ENCODE data around the gene HERC6.
"Not testable (repeated sequence)": the region's sequence is repeated elsewhere in the genome, so short reads cannot be mapped to it uniquely, and the experiment has no call there.

The HERC6 gene

DNA sequence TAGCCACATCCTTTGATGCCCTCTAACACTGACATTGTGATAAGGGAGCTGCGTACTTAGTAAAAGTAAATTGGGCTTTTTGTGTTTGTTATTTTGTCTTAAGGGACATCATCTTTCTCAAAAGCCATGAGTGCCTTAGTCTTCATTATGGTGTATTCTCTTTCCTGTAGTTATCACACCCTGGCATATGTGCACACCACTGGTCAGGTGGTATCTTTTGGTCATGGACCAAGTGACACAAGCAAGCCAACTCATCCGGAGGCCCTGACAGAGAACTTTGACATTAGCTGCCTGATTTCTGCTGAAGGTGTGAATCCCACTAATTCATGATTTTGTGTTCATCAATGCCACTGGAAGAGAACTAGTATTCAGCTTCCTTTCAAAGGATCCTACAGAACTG, 18.0 kb downstream of the HERC6 start:
- DNase-seq: no peak

DNA sequence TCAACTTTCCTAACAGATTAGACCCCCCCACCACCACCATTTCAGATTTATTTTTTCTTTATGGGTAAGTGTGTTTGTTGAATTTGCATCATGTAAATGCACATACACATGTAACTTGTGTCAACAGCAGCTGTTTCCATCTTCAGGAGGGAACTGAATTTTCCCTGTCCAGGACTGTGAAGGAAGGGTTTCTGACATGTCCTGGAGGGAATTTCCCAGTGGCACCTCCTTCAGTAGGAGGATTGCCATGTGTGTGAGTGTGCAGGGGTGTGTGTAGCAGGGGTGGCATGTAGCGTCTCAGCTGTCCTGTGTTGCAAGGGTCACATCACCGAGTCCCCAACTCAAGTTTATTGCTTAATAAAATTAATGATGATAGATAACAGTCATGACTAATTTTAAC, 19.7 kb downstream of the HERC6 start:
- DNase-seq: no peak

DNA sequence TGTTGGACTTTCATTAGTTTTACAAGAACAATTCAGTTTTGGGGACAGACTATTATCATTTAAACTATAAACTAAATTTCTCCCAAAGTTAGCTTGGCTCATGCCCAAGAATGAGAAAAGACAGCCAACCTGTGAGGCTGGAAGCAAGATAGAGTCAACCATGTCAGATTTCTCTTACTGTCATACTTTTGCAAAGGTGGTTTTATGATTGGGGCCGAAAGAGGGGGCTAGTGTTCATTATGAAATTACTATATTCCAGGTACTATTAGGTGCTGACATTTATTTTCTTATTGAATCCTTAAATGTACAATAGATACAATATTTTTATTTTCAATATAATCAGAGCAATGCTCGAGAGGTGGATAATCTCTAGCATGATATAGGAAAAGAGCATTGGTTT, 30.6 kb downstream of the HERC6 start:
- DNase-seq: no peak

DNA sequence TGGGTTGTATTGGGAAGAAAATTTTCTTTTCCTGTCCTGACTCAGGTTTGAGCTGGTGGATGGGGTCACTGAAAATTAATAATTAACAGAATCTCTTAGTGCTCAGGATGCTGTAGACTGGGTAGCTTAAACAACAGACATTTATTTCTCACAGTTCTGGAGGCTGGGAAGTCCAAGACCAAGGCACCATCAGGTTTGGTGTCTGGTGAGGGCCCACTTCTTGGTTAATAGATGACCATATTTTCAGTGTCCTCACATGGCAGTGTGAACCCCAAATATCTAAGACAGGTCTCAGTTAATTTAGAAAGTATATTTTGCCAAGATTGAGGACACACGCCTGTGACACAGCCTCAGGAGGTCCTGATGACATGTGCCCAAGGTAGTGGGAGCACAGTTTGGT, 31.1 kb downstream of the HERC6 start:
- DNase-seq: no peak

DNA sequence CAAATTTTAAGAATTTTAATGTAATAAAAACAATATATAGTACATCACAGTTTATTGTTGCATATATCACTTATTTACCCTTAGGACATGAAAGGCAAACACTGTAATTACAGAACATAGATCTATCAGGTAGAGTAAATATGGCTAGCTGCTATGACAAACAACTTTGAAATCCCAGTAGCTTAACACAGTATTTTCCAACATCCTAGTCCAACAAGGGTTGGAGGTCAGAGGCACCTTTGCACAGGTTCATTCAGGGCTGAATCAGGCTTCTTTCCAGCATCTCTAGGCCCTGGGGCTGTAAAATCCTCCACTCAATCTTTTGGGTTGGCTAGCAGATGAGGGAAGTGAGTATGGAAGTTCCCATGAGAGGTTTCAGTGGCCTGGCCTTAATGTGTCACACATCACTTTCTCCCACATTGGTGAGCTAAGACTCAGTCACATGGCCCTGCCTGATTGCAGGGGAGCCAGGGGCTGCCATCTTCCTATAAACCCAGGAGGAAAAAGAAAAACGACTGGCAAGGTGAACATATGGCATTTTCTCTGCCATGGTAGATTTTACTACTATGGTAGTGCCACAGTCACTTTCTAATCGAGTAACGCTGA, 32.9 kb downstream of the HERC6 start:
- no peak for DNase-seq

DNA sequence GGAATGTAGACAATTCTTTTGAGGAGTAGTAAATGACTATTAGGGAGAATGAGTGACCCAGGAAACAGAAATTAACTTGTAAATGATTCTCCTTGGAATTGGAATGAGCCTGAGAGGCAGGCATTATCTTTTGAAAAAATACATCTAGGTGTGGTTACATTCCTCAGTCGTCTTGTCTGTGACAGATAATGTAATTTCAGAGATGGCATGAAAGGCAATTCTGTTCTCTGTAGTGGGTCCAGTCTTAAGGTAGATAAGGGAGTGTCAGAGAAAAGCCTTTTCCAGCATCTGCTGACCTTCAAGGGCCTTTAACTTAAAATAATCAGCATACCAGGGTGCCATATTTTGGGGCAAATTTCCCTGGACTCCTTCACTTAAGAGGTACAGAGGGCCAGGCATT, 35.1 kb downstream of the HERC6 start:
- no peak for DNase-seq

DNA sequence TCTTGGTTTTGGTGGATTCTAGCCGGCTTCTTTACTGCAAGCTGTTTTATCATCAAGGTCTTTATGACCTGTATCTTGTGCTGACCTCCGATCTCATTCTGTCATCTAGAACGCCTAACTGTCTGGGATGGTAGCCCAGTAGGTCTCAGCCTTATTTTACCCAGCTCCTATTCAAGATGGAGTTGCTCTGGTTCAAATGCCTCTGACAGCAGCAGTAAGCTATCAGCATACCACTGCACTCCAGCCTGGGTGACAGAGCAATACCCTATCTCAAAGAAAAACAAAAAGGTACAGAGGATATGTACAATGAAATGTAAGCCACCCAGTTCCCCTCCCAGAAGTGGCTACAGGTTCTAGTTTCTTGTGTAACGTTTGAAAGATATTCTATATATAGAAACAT, 36.1 kb downstream of the HERC6 start:
- DNase-seq: no peak

DNA sequence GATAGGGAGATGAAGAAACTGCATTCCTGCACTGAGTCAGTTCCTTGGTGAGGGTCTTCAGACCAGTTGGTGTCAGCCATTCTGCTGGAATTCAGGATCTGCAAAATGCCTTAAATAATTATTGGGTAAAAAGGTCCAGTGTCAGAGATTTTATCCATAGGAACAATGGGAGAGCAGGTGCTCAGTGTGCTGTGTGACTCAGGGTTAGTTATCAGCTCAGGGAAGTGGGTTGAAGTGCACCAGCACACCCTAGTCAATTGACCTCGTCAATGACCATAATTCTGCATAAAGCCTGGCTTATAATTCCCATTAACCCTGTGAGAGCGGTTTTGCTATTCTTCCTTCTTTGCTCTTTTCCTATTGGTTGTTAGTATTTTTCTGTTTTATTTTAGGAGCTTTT, 37.3 kb downstream of the HERC6 start:
- DNase-seq: no peak

DNA sequence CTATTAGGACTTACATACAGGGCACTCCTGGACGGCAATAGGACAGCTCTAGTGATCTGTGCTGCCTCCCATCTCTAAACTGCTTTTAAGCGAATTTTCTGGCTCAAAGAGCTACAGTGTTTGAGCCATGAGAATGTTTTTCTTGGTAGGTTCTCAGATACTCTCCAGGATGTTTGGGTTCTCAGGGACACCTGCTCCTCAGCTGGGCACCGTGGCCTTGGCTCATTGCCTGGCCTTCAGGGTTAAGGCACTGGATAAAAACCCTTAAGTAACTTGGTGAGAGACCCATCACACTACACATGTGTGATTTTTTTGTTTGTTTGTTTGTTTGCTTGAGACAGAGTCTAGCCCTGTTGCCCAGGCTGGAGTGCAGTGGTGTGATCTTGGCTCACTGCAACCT, 39.8 kb downstream of the HERC6 start:
- no peak for DNase-seq

DNA sequence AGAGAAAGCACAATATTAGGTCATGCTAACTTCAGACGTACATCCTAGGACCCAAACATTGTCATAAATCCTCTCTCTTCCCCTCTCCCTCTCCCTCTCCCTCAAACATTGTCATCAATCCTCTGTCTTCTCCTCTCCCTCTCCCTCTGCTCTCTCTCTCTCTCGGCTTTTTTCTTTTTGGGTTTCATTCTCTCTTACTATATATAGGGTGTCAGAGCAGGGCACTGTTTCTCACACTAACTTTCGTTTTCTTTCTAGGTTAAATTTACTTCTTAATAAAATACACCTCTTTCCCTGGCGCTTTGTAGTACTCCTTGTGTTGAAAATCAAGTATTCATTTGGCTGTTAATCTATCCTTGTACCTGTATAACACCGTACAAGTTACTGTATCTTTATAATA, 41.2 kb downstream of the HERC6 start:
- no peak for DNase-seq

DNA sequence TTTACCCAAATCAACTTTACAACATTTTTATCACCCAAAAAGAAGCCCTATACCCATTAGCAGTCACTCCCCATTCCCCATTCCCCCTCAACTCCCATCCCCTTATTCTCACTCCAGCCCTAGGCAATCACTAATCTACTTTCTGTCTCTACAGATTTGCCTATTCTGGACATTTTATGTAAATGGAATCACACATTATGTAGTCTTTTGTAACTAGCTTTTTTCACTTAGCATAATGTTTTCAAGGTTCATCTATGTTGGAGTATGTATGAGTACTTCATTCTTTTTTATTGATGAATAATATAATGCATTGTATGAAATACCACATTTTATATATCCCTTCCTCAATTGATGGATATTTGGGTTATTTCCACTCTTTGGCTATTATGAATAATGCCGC, 42.2 kb downstream of the HERC6 start:
- no peak for DNase-seq

DNA sequence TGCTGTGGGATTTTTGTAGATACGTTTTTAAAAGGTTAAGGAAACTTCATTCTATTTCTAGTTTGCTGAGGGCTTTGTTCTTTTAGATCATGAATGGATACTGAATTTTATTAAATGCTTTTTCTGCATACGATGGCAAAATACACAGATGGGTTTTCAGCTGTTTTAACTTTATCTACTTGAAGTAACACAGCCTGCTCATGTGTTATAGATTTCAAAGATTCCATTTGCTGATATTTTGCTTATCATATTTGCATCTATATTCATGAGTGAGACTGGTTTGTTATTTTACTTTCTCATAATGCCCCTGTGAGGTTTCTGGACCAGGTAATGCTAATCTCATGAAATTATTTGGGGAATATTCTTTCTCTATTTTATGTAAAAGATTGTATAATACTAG, 43.8 kb downstream of the HERC6 start:
- no peak for DNase-seq

DNA sequence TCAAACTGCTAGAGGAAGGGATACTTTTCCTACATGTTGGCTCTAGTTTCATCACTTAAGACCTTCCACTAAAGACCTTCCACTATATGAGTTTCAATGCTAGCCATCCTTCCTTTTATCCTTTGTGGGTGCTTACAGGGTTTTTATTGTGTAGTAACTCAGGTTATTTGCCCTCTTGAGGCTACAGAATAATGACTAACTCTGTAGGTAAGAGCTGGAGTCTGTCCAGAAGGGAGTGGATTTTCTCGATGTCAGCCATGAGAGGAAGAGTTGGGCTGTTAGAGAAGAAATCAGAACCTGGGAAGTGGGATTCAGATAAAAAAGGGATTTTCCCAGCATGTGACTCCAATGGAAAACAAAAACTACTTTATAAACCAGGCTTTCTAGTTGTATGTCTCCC, 50.7 kb downstream of the HERC6 start:
- no peak for DNase-seq

DNA sequence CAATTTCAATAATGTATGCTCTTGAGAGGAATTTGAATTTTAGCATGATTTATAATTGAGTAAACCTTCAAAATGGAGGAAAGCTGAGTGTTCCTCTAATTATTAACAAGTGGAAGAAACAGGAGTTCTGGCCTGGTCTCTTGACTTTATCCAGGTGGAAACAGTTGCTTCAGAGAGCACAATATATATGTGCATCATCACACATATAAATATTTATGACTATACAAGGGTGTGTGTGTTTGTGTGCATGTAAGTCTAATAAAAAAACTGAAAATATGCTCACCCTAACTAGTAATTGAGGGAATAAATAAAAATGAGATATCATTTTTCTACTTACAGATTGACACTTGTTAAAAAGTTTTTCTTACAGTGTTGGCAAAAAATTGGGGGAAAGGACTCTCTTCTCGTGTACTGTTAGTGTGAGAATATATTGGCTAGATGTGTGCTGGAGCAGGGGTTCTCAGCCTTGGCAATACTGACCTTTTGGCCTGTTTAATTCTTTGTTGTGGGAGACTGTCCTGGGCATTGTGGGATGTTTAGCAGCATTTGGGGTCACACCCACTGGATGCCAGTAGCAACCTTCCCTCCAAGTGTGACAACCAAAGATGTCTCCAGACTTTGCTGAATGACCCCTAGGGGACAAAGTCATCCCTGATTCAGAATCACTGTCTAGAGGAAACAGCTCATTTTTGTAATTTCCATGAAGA, 57.5 kb downstream of the HERC6 start:
- no peak for DNase-seq

DNA sequence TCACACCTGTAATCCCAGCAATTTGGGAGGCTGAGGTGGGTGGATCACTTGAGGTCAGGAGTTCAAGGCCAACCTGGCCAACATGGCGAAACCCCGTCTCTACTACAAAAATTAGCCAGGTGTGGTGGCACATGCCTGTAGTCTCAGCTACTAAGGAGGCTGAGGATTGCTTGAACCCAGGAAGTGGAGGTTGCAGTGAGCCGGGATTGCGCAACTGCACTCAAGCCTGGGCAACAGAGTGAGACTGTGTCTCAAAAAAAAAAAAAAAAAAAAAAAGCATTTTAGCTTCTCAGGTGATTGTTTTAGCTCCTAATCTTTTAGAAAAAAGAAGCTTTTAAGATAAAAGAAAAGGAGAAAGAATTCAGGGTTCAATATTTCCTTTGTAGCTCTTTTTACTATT, 59.2 kb downstream of the HERC6 start:
- DNase-seq: not testable (repeated sequence)

DNA sequence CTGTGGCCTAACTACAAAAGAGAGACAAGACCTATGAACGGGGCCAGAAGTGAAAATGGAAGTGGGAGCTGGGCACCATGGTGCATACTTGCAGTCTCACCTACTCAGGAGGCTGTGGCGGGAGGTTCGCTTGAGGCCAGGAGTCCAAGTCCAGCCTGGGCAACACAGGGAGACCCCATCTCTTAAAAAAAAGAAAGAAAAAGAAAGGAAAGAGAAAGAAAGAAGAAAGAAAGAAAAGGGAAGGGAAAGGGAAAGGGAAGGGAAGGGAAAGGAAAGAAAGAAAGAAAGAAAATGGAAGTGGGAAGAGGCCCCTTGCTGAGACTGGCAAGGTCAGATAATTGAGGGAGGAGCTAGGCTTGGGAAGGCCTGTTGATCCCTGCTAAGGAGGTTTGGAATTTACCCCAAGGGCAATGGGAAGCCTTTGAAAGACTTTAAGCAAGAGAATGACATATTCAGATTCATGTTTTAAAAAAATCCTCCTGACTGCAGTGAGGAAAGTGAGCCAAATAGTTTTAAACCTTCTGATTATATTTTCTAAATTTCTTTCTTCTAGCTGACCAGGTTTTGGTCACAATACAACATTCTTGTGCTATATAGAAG, 60.6 kb downstream of the HERC6 start:
- DNase-seq: no peak

DNA sequence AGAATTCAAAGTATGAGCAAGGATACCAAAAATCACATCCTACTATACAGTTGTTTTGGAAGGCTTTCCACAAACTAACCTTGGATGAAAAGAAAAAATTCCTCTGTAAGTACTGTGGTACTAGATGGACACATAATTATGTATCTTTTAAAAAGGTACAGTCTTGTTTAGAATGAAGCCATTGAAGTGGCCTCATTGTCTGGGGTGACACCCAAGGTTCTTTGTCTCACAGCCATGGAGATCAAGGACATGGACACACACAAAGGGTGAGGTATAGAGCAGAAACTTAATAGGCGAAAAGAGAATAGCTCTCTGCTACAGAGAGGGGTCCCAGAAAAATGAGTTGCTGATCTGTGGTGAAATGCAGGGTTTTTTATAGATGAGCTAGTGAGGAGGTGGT, 61.5 kb downstream of the HERC6 start:
- DNase-seq: no peak

DNA sequence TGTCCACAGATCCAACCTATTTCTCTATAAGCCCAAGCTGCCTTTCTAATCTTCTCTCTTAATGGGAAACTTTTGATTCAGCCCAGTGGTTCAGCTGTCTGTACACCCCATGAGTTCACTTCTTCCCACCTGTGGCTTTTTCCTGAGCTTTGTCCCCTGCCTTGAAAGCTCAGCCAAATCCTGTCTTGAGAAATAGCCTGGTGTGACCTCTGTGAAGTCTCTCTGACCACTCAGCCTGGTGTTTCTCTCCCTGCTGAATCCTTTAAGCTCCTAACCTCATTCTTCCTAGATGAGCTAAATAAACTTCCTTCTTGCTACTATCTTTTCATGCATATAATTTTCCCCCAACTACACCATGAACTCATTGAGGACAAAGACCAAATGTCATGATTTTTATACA, 63.0 kb downstream of the HERC6 start:
- no peak for DNase-seq

DNA sequence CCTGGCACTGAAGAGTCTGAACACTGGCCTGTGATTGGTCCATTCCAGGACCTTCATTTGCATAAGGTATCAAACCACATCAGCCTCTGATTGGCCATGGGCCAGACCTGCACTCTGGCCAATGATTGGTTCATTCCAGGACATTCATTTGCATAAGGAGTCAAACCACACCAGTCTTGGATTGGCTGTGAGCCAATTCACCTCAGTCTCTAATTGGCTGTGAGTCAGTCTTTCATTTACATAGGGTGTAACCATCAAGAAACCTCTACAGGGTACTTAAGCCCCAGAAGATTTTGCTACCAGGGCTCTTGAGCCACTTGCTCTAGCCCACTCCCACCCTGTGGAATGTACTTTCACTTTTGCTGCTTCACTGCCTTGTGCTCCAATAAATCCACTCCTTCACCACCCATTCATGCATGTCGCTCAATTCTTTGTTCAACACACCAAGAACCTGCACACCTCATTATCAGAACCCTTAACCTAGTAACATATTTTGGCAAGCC, 64.1 kb downstream of the HERC6 start:
- DNase-seq: no peak

DNA sequence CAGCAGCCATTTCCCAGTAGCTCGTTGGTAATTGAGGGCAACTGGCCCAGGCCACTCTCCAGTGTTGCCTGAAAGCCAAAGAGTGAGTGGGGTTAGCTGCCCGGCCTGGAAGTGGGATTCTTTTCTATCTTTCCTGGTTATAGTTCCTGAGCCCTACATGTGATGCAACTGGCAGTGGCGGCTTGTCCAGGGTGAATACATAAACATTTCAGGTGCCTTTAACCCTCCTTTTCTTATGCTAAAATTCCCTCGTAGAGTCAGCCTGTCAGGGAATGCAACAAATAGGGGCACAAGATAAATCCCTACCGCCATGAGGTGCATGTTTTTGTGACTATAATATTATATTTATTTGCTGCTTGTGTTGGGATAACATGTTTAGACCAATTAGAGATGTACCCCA, 64.8 kb downstream of the HERC6 start:
- DNase-seq: no peak

DNA sequence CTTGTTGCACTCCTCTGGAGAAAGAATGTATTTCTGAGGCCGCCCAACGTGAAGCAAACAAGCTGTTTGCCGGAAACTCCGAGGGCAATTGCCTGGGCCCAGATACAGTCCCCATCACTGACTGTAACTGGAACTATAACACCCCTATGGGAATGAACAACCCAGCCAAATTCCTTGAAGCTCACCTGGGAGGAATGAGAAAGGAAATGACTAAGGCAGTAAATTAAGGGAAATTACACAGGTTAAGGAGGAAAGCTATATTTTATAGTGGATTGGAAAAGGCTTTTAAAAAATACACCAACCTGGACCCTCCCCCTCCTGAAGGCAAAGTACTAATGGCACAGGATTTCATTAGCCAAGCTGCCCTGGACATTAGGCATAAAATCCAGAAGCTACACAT, 66.6 kb downstream of the HERC6 start:
- no peak for DNase-seq

DNA sequence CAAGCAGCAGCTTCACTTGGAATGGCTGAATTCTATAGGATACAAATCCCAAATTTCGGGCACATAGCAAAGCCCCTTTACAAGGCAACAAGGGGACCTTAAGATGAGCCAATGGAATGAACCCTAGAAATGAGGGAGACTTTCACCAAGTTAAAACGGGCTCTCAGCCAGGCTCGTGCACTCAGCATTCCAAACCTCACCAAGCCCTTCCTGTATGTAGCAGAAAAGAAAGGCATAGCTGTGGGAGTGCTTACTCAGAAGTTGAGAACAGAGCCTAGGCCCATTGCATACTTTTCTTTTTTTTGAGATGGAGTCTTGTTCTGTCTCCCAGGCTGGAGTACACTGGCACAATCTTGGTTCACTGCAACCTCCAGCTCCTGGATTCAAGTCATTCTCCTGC, 67.5 kb downstream of the HERC6 start:
- DNase-seq: no peak

DNA sequence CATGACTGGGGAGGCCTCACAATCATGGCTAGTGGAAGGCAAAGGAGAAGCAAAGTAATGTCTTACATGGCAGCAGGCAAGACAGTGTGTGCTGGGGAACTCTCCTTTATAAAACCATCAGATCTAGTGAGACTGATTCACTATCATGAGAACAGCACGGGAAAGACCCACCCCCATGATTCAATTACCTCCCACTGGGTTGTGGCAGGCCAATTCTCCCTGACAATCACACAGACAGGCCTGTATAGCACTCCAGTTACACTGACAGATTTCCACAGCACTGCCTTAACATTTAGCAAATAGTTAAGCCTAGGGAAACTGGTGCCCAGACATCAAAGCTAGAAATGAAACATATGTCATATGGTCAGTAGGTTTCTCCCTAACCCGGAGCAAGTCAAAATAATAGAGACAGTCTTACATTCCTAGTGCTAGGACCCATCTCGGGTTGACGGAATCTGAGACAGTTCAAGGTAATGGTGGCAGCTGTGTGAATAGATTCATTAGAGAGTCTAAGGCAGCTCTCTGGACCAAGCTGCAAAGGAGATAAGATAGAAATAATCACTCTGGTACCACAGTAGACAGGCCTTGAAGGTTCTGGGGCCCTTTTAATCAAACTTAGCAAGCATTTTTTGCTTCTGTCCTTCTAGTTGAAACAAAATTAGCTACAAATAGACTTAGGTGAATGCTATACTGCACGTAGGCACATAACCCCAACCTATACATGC, 68.9 kb downstream of the HERC6 start:
- DNase-seq: no peak

DNA sequence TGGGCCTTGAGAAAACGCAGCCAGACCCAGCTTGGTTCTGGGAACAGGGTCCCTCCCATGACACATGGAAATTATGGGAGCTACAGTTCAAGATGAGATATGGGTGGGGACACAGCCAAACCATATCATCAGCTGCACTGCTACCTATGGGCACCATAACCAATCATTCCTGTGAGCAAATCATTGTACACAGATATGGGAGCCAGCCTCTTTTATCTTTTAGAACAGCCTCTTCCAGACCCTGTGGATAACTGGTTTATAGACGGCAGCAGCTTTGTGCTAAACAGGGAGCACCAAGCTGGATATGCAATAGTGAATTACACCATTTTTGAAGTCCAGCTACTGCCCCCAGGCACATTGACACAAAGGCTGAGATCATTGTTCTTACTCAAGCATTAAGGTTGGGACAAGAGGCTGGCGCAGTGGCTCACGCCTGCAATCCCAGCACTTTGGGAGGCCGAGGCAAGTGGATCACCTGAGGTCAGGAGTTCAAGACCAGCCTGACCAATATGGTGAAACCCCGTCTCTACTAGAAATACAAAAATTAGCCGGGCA, 69.6 kb downstream of the HERC6 start:
- not testable (repeated sequence) for DNase-seq
